Measurements from ENCODE around the gene CRKL.

Gene CRKL

DNA sequence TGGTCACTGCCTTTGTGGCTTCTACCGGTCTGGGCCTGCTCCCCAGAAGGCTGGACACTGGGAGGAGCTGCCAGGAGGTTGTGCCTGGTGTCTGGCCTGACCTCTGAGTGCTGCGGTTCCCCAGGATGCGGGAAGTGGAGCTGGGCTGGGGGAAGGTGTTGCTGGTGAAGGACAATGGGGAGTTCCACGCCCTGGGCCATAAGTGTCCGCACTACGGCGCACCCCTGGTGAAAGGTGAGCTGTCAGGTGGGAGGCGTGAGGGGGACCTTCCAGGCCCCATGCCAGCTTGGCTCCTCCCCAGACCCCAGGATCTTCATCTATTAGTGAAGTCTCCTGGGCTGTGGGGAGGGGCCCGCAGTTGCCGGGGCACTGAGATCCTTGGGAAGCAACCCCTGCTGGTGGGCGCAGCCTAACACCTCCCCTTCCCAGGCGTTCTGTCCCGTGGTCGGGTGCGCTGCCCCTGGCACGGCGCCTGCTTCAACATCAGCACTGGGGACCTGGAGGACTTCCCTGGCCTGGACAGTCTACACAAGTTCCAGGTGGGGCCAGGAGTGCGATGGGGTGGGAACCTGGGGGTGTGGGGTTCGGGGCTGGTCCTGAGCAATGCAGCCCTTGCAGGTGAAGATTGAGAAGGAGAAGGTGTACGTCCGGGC lies 56.6 kb downstream of the CRKL start:
- Histone ChIP-seq H3K9me3 (ENCODE audit: insufficient read depth, low read length) (no peaks in the 10 kb centered on the region), H3K9ac (ENCODE audit: low read length) (no peak overlapping the region), H3K27ac (ENCODE audit: low read length) (no peak overlapping the region), H3K4me2 (ENCODE audit: low read length) (no peak overlapping the region), H3K36me3 (replicated peaks; ENCODE audit: low read depth, low read length) (no peaks in the 10 kb centered on the region), H3K27me3 (ENCODE audit: low read depth, low read length) (no peaks in the 10 kb centered on the region), H3K79me2 (ENCODE audit: low read length) (no peaks in the 10 kb centered on the region), H4K20me1 (ENCODE audit: insufficient read depth, low read length) (no peaks in the 10 kb centered on the region), H3K4me1 (ENCODE audit: low read length) (0 out of 2 replicates have a peak, but pooled peaks cover 4% of the 10 kb centered on the region), H2AFZ (ENCODE audit: low read depth, low read length) (no peak overlapping the region), H3K4me3 (ENCODE audit: low read length) (no peak overlapping the region)
- TF ChIP-seq, protein P1, sequence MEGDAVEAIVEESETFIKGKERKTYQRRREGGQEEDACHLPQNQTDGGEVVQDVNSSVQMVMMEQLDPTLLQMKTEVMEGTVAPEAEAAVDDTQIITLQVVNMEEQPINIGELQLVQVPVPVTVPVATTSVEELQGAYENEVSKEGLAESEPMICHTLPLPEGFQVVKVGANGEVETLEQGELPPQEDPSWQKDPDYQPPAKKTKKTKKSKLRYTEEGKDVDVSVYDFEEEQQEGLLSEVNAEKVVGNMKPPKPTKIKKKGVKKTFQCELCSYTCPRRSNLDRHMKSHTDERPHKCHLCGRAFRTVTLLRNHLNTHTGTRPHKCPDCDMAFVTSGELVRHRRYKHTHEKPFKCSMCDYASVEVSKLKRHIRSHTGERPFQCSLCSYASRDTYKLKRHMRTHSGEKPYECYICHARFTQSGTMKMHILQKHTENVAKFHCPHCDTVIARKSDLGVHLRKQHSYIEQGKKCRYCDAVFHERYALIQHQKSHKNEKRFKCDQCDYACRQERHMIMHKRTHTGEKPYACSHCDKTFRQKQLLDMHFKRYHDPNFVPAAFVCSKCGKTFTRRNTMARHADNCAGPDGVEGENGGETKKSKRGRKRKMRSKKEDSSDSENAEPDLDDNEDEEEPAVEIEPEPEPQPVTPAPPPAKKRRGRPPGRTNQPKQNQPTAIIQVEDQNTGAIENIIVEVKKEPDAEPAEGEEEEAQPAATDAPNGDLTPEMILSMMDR (IDR thresholded peaks at IDR 0.05; ENCODE audit: low read depth, low read length) = no peak
- no peak for TF ChIP-seq EZH2phosphoT487 (IDR thresholded peaks at IDR 0.05; ENCODE audit: low read depth)

DNA sequence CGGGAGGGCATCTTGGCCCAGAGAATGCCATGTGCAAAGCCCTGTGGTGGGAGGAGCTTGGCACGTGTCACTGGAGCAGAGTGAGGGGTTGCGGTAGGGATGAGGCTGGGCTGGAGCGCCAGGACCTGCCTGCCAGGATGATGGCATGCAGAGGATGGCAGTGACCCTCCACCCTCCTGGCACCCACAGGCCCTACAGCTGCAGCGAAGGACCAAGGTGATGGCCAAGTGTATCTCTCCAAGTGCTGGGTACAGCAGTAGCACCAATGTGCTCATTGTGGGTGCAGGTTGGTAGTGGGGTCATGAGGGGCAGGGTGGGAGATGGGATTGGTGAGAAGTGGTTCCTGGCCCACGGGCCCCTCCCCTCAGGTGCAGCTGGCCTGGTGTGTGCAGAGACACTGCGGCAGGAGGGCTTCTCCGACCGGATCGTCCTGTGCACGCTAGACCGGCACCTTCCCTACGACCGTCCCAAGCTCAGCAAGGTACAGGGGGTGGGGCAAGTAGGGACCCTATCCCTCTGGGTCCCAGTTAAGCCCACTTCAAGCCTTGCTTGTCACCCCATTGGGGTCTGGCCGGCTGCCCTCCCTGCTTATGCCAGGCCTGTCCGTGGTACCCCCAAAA lies 57.2 kb downstream of the CRKL start:
- TF ChIP-seq EZH2phosphoT487 (IDR thresholded peaks at IDR 0.05; ENCODE audit: low read depth) = no peak
- TF ChIP-seq, protein P1 (IDR thresholded peaks at IDR 0.05; ENCODE audit: low read depth, low read length) = no peak
- Histone ChIP-seq H3K9ac (ENCODE audit: low read length) (no peak overlapping the region), H3K27ac (ENCODE audit: low read length) (no peak overlapping the region), H2AFZ (ENCODE audit: low read depth, low read length) (no peak overlapping the region), H3K4me3 (ENCODE audit: low read length) (no peak overlapping the region), H4K20me1 (ENCODE audit: insufficient read depth, low read length) (no peaks in the 10 kb centered on the region), H3K79me2 (ENCODE audit: low read length) (no peaks in the 10 kb centered on the region), H3K27me3 (ENCODE audit: low read depth, low read length) (no peaks in the 10 kb centered on the region), H3K9me3 (ENCODE audit: insufficient read depth, low read length) (no peaks in the 10 kb centered on the region), H3K4me2 (ENCODE audit: low read length) (no peak overlapping the region), H3K36me3 (replicated peaks; ENCODE audit: low read depth, low read length) (no peaks in the 10 kb centered on the region), H3K4me1 (ENCODE audit: low read length) (0 out of 2 replicates have a peak, but pooled peaks cover 4% of the 10 kb centered on the region)

DNA sequence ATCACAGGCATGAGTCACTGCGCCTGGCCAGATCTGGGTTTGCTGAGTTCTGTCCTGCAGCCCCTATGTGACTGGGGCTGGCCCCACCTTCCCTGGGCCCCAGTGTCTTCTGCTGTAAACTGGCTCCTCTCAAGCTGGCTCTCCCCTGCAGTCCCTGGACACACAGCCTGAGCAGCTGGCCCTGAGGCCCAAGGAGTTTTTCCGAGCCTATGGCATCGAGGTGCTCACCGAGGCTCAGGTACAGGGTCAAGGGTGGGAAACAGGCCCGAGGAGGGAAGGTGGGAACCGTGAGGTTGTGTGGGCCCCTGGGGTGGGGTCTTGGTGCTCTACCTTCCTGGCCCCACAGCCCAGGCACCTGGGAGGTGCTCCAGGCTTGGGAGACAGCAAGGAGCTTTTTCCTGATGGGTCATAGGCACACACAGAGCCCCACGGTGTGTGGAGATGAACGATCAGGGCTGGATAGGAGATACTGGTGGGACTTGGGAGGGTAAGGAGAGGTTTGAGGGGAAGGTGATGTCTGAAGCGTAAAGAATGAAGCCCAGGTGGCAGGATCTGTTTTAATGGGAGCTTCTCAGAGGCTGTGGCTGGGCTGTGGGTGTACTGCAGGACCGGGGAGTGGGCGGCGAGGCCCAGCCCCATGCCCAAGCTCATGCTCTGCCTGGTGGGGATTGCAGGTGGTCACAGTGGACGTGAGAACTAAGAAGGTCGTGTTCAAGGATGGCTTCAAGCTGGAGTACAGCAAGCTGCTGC lies 58.5 kb downstream of the CRKL start:
- H3K79me2 ChIP-seq (ENCODE audit: low read length) = no peaks in the 10 kb centered on the region
- H3K36me3 ChIP-seq (replicated peaks; ENCODE audit: low read depth, low read length) = no peaks in the 10 kb centered on the region
- H3K4me3 ChIP-seq (ENCODE audit: low read length) = no peak overlapping the region
- H2AFZ ChIP-seq (ENCODE audit: low read depth, low read length) = no peak overlapping the region
- H3K27ac ChIP-seq (ENCODE audit: low read length) = no peak overlapping the region
- no peaks in the 10 kb centered on the region for H3K27me3 ChIP-seq (ENCODE audit: low read depth, low read length)
- no peak overlapping the region for H3K4me2 ChIP-seq (ENCODE audit: low read length)
- H3K4me1 ChIP-seq (ENCODE audit: low read length) = peaks cover 5% of the 10 kb centered on the region
- H4K20me1 ChIP-seq (ENCODE audit: insufficient read depth, low read length) = no peaks in the 10 kb centered on the region
- no peak for TF ChIP-seq EZH2phosphoT487 (IDR thresholded peaks at IDR 0.05; ENCODE audit: low read depth)
- TF ChIP-seq, protein P1 (IDR thresholded peaks at IDR 0.05; ENCODE audit: low read depth, low read length) = no peak
- no peak overlapping the region for H3K9ac ChIP-seq (ENCODE audit: low read length)
- no peaks in the 10 kb centered on the region for H3K9me3 ChIP-seq (ENCODE audit: insufficient read depth, low read length)

DNA sequence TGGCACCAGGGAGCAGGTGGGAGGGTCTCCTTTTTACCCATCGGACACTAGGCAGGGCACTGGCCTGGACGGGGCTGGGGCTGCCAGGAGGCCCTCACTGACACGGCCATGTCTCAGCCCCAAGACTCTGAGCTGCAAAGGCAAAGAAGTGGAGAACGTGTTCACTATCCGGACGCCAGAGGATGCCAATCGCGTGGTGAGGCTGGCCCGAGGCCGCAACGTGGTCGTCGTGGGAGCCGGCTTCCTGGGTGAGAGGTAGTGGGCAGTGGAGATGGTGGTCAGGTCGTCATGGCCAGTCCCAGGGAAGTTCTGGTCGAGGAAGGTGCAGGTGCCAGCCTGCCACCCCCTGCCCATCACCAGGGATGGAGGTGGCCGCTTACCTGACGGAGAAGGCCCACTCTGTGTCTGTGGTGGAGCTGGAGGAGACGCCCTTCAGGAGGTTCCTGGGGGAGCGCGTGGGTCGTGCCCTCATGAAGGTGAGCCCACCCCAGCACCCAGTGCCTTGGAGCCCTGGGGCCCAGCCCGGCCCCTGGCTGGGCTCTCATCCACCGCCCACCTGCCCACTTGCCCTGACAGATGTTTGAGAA lies 59.2 kb downstream of the CRKL start:
- peaks cover 3% of the 10 kb centered on the region for H3K79me2 ChIP-seq (ENCODE audit: low read length)
- H4K20me1 ChIP-seq (ENCODE audit: insufficient read depth, low read length) = no peaks in the 10 kb centered on the region
- H3K27me3 ChIP-seq (ENCODE audit: low read depth, low read length) = no peaks in the 10 kb centered on the region
- TF ChIP-seq EZH2phosphoT487 (IDR thresholded peaks at IDR 0.05; ENCODE audit: low read depth) = no peak
- TF ChIP-seq, protein P1 (IDR thresholded peaks at IDR 0.05; ENCODE audit: low read depth, low read length) = no peak
- H3K4me1 ChIP-seq (ENCODE audit: low read length) = peaks cover 12% of the 10 kb centered on the region
- no peak overlapping the region for H2AFZ ChIP-seq (ENCODE audit: low read depth, low read length)
- H3K9ac ChIP-seq (ENCODE audit: low read length) = no peak overlapping the region
- H3K27ac ChIP-seq (ENCODE audit: low read length) = no peak overlapping the region
- no peak overlapping the region for H3K4me3 ChIP-seq (ENCODE audit: low read length)
- no peaks in the 10 kb centered on the region for H3K36me3 ChIP-seq (replicated peaks; ENCODE audit: low read depth, low read length)
- no peak overlapping the region for H3K4me2 ChIP-seq (ENCODE audit: low read length)
- no peaks in the 10 kb centered on the region for H3K9me3 ChIP-seq (ENCODE audit: insufficient read depth, low read length)
